NT2/D1 (cell line): ENCODE data around the gene PRX.

Experiments
- SUZ12 ChIP-seq: IDR thresholded peaks from 2 replicates; pipeline ENCODE4 v1.6.1; 2011; ENCODE audit not compliant: insufficient read length, insufficient read depth; ENCODE audit errors: extremely low read depth
- ZNF274 ChIP-seq: IDR thresholded peaks from 2 replicates; pipeline ENCODE4 v1.6.1; 2011; ENCODE audit warnings: mild to moderate bottlenecking, low read depth, low read length

- no peak for TF ChIP-seq SUZ12
- no peak for TF ChIP-seq ZNF274
Observed at GRCh38 chr19:40374084-40374483, 39.1 kb downstream of the PRX start.
